Endothelial cell of umbilical vein (primary cell): ENCODE results near the gene MS4A14. TPM values are rescaled to one million over a fixed set of nuclear protein-coding genes. Genes with fewer than 3 reads are reported as not detected.

Source experiments
- BruUV-seq: library from RNA; stranded (reverse); fragments of 400-500 nt; replicated peaks from 2 replicates; lab custom pipeline; 2021; lab: Mats Ljungman, UMichigan
- CTCF ChIA-PET: fragments of 300-600, 350-600 bp; sonication (Branson Sonifier 250); formaldehyde crosslinking; loops from one replicate; lab custom pipeline; 2021; ENCODE audit warnings: antibody characterized with exemption, inconsistent platforms; lab: Charles Lee
- POLR2A ChIA-PET: fragments of 300-600, 350-600 bp; sonication (Branson Sonifier 250); formaldehyde crosslinking; loops from one replicate; lab custom pipeline; 2021; ENCODE audit warnings: antibody characterized with exemption, inconsistent platforms; lab: Charles Lee
- DNase-seq: peaks from one replicate; pipeline ENCODE4 v3.0.0-alpha.2; 2011; ENCODE audit warnings: low read depth, low spot score
- FAIRE-seq: peaks from 2 replicates; lab custom pipeline; 2011; peaks lifted over from hg19 to GRCh38; lab: Jason Lieb, UNC
- H2AFZ ChIP-seq: 2 replicates; pipeline ENCODE4 v1.6.0; 2012; ENCODE audit warnings: low read depth, low read length, control low read depth, inconsistent platforms
- H3K27ac ChIP-seq: 2 replicates; pipeline ENCODE4 v1.5.1; 2011; ENCODE audit warnings: low read depth, mild to moderate bottlenecking, control low read depth, low read length, moderate library complexity; ENCODE audit not compliant: insufficient read depth
- H3K27me3 ChIP-seq, 2 experiments: 2 replicates each; pipeline versions ENCODE4 v1.6.0 to v1.6.1; 2011; ENCODE audit warnings: low read length in 2 of 2, mixed read lengths in 1 of 2; ENCODE audit not compliant: control insufficient read depth in 2 of 2, insufficient read depth in 2 of 2
- H3K36me3 ChIP-seq, 2 experiments: 2 replicates in 1 of 2; 3 replicates in 1 of 2; pipeline ENCODE4 v1.5.1; 2011; ENCODE audit warnings: low read length in 2 of 2, mild to moderate bottlenecking in 1 of 2, moderate library complexity in 1 of 2; ENCODE audit not compliant: control insufficient read depth in 2 of 2, insufficient read depth in 2 of 2; ENCODE audit errors: extremely low read depth in 1 of 2
- H3K4me1 ChIP-seq: 3 replicates; pipeline ENCODE4 v1.5.1; 2011; ENCODE audit warnings: mild to moderate bottlenecking, low read length; ENCODE audit not compliant: control insufficient read depth, insufficient read depth; ENCODE audit errors: extremely low read depth
- H3K4me2 ChIP-seq: 2 replicates; pipeline ENCODE4 v1.6.1; 2011; ENCODE audit warnings: low read length, control low read depth, mixed read lengths; ENCODE audit not compliant: insufficient read depth
- H3K4me3 ChIP-seq, 3 experiments: fragments of 200-600 bp in 1 of 3; sonication (generic), shearing (Covaris generic) in 1 of 3; replicated peaks in 1 of 3; 2 replicates each; pipeline ENCODE4 v1.5.1; 2011 to 2016; ENCODE audit warnings: control low read depth in 3 of 3, low read length in 3 of 3, mild to moderate bottlenecking in 2 of 3, inconsistent platforms in 1 of 3, low read depth in 1 of 3, moderate library complexity in 1 of 3; ENCODE audit not compliant: insufficient read depth in 1 of 3
- H3K79me2 ChIP-seq: 2 replicates; pipeline ENCODE4 v1.6.0; 2012; ENCODE audit warnings: low read length, inconsistent platforms; ENCODE audit not compliant: control insufficient read depth, insufficient read depth
- H3K9ac ChIP-seq: replicated peaks from 2 replicates; pipeline ENCODE3; 2011; ENCODE audit warnings: low read length, control low read depth; ENCODE audit not compliant: insufficient read depth; ENCODE audit errors: extremely low read depth
- H3K9me1 ChIP-seq: replicated peaks from 3 replicates; pipeline ENCODE4 v1.6.0; 2011; ENCODE audit warnings: mild to moderate bottlenecking, low read length; ENCODE audit not compliant: control insufficient read depth, insufficient read depth; ENCODE audit errors: extremely low read depth
- H3K9me3 ChIP-seq: replicated peaks from 2 replicates; pipeline ENCODE4 v1.5.1; 2012; ENCODE audit warnings: low read length, inconsistent platforms; ENCODE audit not compliant: control insufficient read depth, insufficient read depth
- H4K20me1 ChIP-seq: replicated peaks from 2 replicates; pipeline ENCODE3; 2011; ENCODE audit warnings: mild to moderate bottlenecking, low read length; ENCODE audit not compliant: control insufficient read depth, insufficient read depth; ENCODE audit errors: extremely low read depth
- CTCF ChIP-seq, 2 donors: IDR thresholded peaks; 1 replicate in 1 of 2; 2 replicates in 1 of 2; pipeline ENCODE4 v1.5.1; 2011; ENCODE audit warnings: low read length in 2 of 2, mild to moderate bottlenecking in 2 of 2, moderate library complexity in 2 of 2, control low read depth in 1 of 2, inconsistent platforms in 1 of 2, low read depth in 1 of 2; ENCODE audit not compliant: insufficient read depth in 1 of 2; ENCODE audit errors: extremely low read depth in 1 of 2
- EZH2 ChIP-seq: IDR thresholded peaks from 2 replicates; pipeline ENCODE4 v1.6.1; 2012; ENCODE audit warnings: borderline replicate concordance, low read depth, mild to moderate bottlenecking, moderate library complexity, low read length, inconsistent platforms; ENCODE audit not compliant: severe bottlenecking
- FOS ChIP-seq: IDR thresholded peaks from 2 replicates; pipeline ENCODE4 v1.6.1; 2011; ENCODE audit warnings: mild to moderate bottlenecking, low read length, moderate library complexity, borderline replicate concordance; ENCODE audit not compliant: insufficient read depth
- GATA2 ChIP-seq: IDR thresholded peaks from 2 replicates; pipeline ENCODE4 v1.7.0; 2011; ENCODE audit warnings: low read depth, mild to moderate bottlenecking, moderate library complexity, mixed read lengths, low read length; ENCODE audit not compliant: insufficient read length, insufficient read depth
- JUN ChIP-seq: IDR thresholded peaks from 2 replicates; pipeline ENCODE4 v1.6.1; 2011; ENCODE audit warnings: borderline replicate concordance, low read depth; ENCODE audit not compliant: insufficient read length, insufficient read depth
- MAX ChIP-seq: IDR thresholded peaks from 2 replicates; pipeline ENCODE4 v1.6.1; 2011; ENCODE audit not compliant: insufficient read depth, insufficient read length
- MYC ChIP-seq: IDR thresholded peaks from one replicate; pipeline ENCODE4 v1.6.1; 2011; ENCODE audit warnings: mild to moderate bottlenecking, low read depth, low read length
- POLR2A ChIP-seq: IDR thresholded peaks from 2 replicates; pipeline ENCODE4 v1.6.1; 2012; ENCODE audit warnings: low read depth, mild to moderate bottlenecking, control low read depth, low read length
- POLR2AphosphoS5 ChIP-seq: IDR thresholded peaks from 2 replicates; pipeline ENCODE4 v1.6.1; 2012; ENCODE audit warnings: low read depth, mild to moderate bottlenecking, control low read depth, low read length, moderate library complexity; ENCODE audit not compliant: insufficient read depth
- dilution Hi-C: fragments of 300-500 bp; cut with MboI; formaldehyde crosslinking; loops from one replicate; pipeline ENCODE4 v1.15.0; 2019; ENCODE audit warnings: low sequenced_read_pairs; ENCODE audit not compliant: extremely low pct_ligation_motif_present
- intact Hi-C: fragments of 100-400 bp; cut with micrococcal nuclease; formaldehyde crosslinking; loops from one replicate; pipeline ENCODE4 v1.10.0; 2022
- polyA plus RNA-seq, 4 experiments: library from polyadenylated mRNA; depleted of rRNA in 3 of 4; stranded (reverse) in 3 of 4; unstranded in 1 of 4; fragments of >200 nt; gene quantifications; 2 replicates each; pipeline versions ENCODE4 v1.2.1 to v1.2.3, GENCODE V29; 2011 to 2012; ENCODE audit warnings: missing spikeins in 1 of 4
- total RNA-seq: library from RNA; stranded (reverse); gene quantifications from 2 replicates; pipeline ENCODE4 v1.2.3, GENCODE V29; 2021

The MS4A14 gene
- total and polyA plus RNA-seq, 2 donors (not counting 3 experiments of a cell fraction or from before 2014, with no cell fraction given) = not detected

- Histone ChIP-seq H3K9me3 (no peaks in the 10 kb centered on the region), H3K9ac (no peak overlapping the region), H3K27ac (no peak overlapping the region), H3K4me1 (no peaks in the 10 kb centered on the region), H3K36me3 (no peaks in the 10 kb centered on the region), H3K4me2 (no peak overlapping the region), H3K4me3 (no peak overlapping the region), H4K20me1 (no peaks in the 10 kb centered on the region), H3K27me3 (no peaks in the 10 kb centered on the region), H3K79me2 (no peaks in the 10 kb centered on the region), H2AFZ (no peak overlapping the region), H3K9me1 (no peaks in the 10 kb centered on the region)
- POLR2A ChIA-PET = no interaction called here
- CTCF ChIA-PET = no interaction called here
- DNase-seq (no peak), FAIRE-seq (no peak)
- TF ChIP-seq POLR2A = no peak
- no peak for TF ChIP-seq MYC
- TF ChIP-seq GATA2 = no peak
- BruUV-seq = no TSS peak
- dilution Hi-C loops (no loop called here), intact Hi-C loops (no loop called here)
Measured at GRCh38 chr11:60433401-60433800, 37.1 kb downstream of the MS4A14 start.

- Histone ChIP-seq H3K27ac (no peak overlapping the region), H3K27me3 (no peaks in the 10 kb centered on the region), H3K4me2 (no peak overlapping the region), H3K4me1 (no peaks in the 10 kb centered on the region), H3K36me3 (no peaks in the 10 kb centered on the region), H3K9me3 (no peaks in the 10 kb centered on the region), H3K4me3 (no peak overlapping the region), H2AFZ (no peak overlapping the region), H3K9ac (no peak overlapping the region), H4K20me1 (no peaks in the 10 kb centered on the region), H3K9me1 (no peaks in the 10 kb centered on the region), H3K79me2 (no peaks in the 10 kb centered on the region)
- CTCF ChIA-PET = no interaction called here
- FAIRE-seq = no peak
- POLR2A ChIA-PET = no interaction called here
- dilution Hi-C loops = no loop called here
- TF ChIP-seq POLR2A (no peak), JUN (no peak), FOS (no peak), CTCF (IDR thresholded peaks at IDR 0.05; ENCODE audit: extremely low read depth in 1 of 2, insufficient read depth in 1 of 2, low read depth in 1 of 2, low read length in 2 of 2) (no peak), MAX (no peak), GATA2 (no peak), EZH2 (no peak), POLR2AphosphoS5 (no peak), MYC (no peak)
- DNase-seq = no peak
- BruUV-seq = no TSS peak
- intact Hi-C loops = no loop called here
Measured at GRCh38 chr11:60447070-60447469, 50.8 kb downstream of the MS4A14 start.
